ENCODE measurements around the gene SERPINA12. TPM values are rescaled to one million over a fixed set of nuclear protein-coding genes. Genes with fewer than 3 reads are reported as not detected.
"Not testable (repeated sequence)": the region's sequence is repeated elsewhere in the genome, so short reads cannot be mapped to it uniquely, and the experiment has no call there.

The SERPINA12 gene
- polyA plus RNA-seq, 1 donor from 2014 or later = not detected

DNA sequence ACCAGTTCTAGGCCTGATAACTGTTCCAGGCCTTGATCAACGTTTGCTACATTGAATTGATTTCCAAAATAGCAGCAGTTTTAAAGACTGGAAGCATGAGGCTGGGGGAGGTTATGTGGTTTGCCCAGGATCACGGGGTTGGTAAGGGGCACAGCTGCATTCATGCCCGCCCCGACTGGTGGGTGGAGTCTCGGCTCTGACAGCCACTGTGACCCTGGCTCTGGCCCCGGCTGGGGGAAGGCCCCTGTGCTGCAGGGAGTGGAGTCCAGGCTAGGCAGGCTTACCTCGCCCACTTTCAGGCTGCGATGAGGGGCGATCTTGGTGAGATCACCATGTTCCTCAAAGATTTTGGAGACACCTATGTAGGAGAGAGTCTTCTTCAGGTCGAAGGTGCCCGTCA lies 19.9 kb downstream of the SERPINA12 start:
- Mint-ChIP-seq H3K27ac (no peak overlapping the region), H3K4me1 (peaks cover 0 to 7% (median 6%) of the 10 kb centered on the region in 3 donors), H3K4me3 (no peak overlapping the region), H3K36me3 (no peaks in the 10 kb centered on the region), H3K9me3 (peaks cover 0 to 5% (median 0%) of the 10 kb centered on the region in 3 donors), H3K27me3 (peaks cover 27% of the 10 kb centered on the region)

DNA sequence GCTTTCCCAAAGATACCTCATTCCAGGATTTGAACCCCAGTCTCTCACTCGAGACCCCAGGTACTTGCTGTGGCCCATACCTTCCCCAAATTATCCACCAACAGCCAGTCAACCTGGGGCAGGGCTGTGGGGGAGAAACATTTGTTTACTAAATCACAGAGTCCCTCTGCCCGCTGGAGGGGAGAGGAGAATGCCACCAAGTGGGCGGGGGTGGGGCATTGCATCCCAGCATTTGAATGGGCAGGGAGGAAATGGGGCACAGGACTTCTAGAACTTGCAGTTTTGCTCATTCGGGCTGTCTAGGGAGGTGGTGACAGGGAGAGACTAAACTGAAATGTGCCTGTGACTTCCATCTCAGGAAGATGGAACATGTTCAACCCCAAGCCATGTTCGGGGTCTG lies 22.4 kb downstream of the SERPINA12 start:
- peaks cover 30% of the 10 kb centered on the region for H3K27me3 Mint-ChIP-seq
- H3K4me3 Mint-ChIP-seq = no peak overlapping the region
- H3K27ac Mint-ChIP-seq = no peak overlapping the region
- H3K9me3 Mint-ChIP-seq = peaks cover 0 to 9% (median 0%) of the 10 kb centered on the region in 3 donors
- peaks cover 2% of the 10 kb centered on the region for H3K36me3 Mint-ChIP-seq
- H3K4me1 Mint-ChIP-seq = peaks cover 14 to 22% (median 17%) of the 10 kb centered on the region in 3 donors

DNA sequence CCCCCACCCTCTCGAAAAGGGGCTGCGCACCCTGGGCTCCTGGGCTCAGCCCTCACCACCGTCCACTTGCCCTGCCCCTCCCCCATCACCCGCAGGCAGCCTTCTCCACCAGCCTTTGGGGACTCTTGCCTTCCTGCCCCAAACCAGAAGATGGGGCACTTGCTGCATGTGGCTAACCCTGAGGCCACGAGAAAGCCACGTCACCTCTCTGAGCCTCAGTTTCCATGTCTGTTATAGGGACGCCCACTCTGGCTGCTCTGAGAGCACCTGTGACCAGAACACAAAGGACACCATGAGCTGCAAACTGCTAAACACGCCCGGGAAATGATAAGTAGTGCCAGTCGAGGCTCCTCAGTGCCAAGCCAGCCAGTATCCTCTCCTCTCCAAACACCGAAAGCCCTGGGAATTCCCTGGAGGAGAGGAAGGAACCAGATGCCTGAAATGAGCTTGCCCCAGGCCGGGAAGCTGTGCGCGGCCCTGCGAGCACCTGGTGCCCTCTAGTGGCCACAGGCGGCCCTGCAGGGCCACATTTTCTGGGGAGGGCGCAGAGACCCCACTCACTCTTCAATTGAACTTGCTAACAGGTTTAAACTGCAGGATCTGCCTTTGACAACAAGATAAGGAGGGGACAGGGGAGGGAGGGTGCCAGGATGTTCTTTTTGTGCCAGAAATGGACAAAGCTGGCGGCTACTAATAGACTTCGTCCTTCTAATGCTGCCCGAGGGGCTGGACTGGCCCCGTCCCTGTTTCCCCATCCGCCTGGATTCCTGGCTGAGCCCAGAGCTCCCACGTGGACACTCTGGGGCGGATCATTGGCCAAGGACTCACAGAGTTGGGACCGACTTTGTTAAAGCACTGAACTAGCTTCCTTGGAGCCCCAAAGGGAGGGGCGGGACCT lies 23.1 kb downstream of the SERPINA12 start:
- Mint-ChIP-seq H3K4me3 (peak overlapping the region in 1 of 4 donors; percentile 52), H3K9me3 (peaks cover 0 to 9% (median 0%) of the 10 kb centered on the region in 3 donors), H3K36me3 (peaks cover 2% of the 10 kb centered on the region), H3K27ac (peak overlapping the region in 1 of 3 donors; percentile 39), H3K27me3 (peaks cover 30% of the 10 kb centered on the region), H3K4me1 (peaks cover 14 to 22% (median 17%) of the 10 kb centered on the region in 3 donors)

DNA sequence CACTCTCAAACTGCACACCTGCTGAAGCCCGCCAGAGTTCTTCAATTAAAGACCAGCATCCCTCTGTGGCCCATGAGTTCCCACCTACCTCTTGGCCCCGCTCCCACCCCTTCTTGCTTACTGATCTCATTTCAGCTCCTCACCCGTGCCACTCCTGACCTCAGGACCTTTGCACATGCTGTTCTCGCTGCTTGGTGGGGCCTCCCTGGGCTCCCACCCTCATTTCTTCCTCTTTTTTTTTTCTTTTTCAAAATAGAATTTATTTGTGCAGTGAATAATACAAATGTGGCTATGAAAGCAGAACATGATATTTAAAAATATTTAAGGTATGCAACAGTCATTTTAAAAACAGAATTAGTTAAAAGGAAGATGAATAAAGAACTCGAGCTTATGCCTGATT lies 24.8 kb downstream of the SERPINA12 start:
- Mint-ChIP-seq H3K4me1 (peaks cover 14 to 22% (median 17%) of the 10 kb centered on the region in 3 donors), H3K9me3 (peaks cover 0 to 11% (median 1%) of the 10 kb centered on the region in 3 donors), H3K27ac (peak overlapping the region in 1 of 3 donors; percentile 50), H3K27me3 (peaks cover 26% of the 10 kb centered on the region), H3K4me3 (peak overlapping the region in 1 of 4 donors; percentile 24), H3K36me3 (peaks cover 2% of the 10 kb centered on the region)

DNA sequence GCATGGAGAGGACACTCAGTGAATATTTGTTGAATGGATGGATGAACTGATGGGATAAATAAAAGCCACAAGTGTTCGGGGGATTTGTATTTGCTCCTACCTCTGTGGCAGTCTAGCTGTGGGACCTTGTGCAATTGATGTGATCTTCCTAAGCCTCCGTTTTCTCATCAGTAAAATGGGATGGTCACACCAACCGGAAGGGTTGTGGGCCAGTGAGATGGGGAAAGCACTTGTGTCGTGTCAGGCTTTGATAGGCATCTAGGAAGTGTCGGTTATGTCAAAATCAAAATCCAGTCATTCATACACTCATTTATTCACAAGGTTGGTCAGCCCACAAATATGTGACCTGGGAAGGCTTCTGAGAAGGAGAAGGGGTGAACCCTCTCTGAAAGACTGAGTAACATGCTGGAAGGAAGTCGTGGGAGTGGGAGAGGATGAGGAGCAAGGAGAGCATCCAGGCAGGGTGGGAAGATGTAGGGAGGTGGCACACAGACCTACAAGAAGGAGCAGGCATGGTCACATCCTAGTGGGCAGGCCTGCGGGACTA lies 25.5 kb downstream of the SERPINA12 start:
- Mint-ChIP-seq H3K4me3 (no peak overlapping the region), H3K9me3 (peaks cover 0 to 13% (median 8%) of the 10 kb centered on the region in 3 donors), H3K27ac (peak overlapping the region in 2 of 3 donors; percentile 16 to 73)

DNA sequence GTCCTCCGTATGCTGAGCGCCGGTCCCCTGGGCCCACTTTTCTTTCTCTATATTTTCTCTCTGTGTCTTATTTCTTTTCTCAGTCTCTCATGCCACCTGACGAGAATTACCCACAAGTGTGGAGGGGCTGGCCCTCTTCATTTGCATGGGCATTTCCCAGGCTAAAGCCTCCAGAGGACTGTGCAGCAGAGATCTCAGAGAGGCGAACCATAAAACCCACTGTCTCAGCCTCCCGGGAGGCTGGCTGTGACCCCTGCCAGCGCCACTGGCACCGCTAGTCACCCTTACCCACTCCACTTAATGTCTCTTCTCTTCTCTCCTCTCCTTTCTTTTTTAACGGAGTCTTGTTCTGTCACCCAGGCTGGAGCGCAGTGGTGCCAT lies 26.2 kb downstream of the SERPINA12 start:
- H3K27me3 Mint-ChIP-seq = peaks cover 26% of the 10 kb centered on the region
- H3K36me3 Mint-ChIP-seq = peaks cover 5% of the 10 kb centered on the region
- peak overlapping the region in 1 of 3 donors; percentile 5 for H3K27ac Mint-ChIP-seq
- H3K4me3 Mint-ChIP-seq = peak overlapping the region in 3 of 4 donors; percentile 20 to 79 (median 48)
- peaks cover 14 to 21% (median 17%) of the 10 kb centered on the region in 3 donors for H3K4me1 Mint-ChIP-seq
- H3K9me3 Mint-ChIP-seq = peaks cover 0 to 19% (median 13%) of the 10 kb centered on the region in 3 donors

More for the DNA sequence above, 25.5 kb downstream of the SERPINA12 start:
- peaks cover 26% of the 10 kb centered on the region for H3K27me3 Mint-ChIP-seq
- H3K4me1 Mint-ChIP-seq = peaks cover 14 to 22% (median 17%) of the 10 kb centered on the region in 3 donors
- H3K36me3 Mint-ChIP-seq = peaks cover 3% of the 10 kb centered on the region

DNA sequence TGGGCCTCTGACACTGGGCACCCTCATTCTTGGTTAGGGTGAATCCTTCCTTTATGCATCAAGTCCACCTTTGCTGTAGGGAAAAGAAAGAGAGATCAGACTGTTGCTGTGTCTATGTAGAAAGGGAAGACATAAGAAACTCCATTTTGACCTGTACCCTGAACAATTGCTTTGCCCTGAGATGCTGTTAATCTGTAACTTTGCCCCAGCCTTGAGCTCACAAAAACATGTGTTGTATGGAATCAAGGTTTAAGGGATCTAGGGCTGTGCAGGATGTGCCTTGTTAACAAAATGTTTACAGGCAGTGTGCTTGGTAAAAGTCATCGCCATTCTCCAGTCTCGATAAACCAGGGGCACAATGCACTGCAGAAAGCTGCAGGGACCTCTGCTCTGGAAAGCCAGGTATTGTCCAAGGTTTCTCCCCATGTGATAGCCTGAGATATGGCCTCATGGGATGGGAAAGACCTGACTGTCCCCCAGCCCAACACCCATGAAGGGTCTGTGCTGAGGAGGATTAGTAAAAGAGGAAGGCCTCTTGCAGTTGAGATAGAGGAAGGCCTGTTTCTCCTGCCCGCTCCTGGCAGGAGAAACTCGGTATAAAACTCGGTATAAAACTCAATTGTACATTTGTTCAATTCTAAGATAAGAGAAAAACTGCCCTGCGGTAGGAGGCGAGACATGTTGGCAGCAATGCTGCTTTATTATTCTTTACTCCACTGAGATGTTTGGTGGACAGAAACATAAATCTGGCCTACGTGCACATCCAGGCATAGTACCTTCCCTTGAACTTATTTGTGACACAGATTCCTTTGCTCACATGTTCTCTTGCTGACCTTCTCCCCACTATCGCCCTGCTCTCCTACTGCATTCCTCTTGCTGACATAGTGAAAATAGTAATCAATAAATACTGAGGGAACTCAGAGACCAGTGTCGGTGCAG lies 26.9 kb downstream of the SERPINA12 start:
- peak overlapping the region in 2 of 4 donors; percentile 20 to 48 for H3K4me3 Mint-ChIP-seq
- H3K27ac Mint-ChIP-seq, H3K36me3 Mint-ChIP-seq: not testable (repeated sequence)
- H3K4me1 Mint-ChIP-seq = peaks cover 14 to 21% (median 17%) of the 10 kb centered on the region in 3 donors
- peaks cover 0 to 21% (median 13%) of the 10 kb centered on the region in 3 donors for H3K9me3 Mint-ChIP-seq
- peaks cover 23% of the 10 kb centered on the region for H3K27me3 Mint-ChIP-seq

DNA sequence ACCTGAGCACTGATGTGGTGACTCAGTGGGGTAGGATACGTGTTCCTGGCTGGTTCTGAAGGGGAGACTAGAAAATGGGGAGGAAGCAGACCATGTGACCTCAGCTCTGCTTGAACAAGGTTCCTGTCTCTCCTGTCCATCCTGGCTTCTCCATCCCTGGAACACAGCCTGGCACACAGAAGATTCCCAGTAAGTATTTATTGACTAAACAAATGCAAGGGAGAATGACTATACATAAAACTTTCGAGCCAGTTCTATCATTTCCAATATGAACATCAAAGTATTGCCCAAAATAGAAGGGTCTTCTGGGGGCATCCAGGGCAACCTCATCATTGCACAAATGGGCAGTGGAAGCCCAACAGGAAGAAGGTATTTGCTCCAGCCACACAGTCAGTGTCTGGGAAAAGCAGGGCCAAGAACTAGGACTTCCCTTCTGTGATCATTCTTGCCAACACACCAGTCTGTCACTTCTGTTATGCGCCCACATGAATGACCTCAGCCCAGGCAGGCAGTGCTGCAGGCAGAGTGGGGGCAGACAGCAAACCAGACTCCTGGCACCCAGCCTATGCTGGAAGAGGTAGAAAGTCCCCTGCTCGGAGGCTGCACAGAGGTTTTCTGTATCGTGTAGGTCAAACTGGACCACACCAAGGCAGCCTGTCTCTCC lies 27.7 kb downstream of the SERPINA12 start:
- peaks cover 5% of the 10 kb centered on the region for H3K36me3 Mint-ChIP-seq
- H3K4me1 Mint-ChIP-seq = peaks cover 14 to 21% (median 17%) of the 10 kb centered on the region in 3 donors

DNA sequence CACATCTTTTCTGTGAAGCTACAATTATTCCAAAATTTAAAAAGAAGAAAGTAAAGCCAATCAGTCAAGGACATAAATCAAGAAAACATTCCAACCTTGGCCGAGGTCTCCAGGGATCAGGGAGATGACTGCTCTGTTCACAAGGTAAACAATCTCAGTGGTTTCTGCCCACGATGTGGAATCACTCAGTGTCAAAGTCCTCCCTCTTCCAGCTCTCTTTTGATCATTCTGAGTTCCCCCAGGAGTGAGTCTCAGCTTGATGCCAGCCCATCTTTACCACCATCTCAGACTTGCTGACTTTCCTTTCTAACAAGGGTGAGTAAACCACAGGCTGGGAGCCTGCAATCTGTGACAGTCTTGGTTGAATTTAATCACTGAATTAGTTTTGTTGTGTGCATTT lies 28.5 kb downstream of the SERPINA12 start:
- Mint-ChIP-seq H3K36me3 (peaks cover 5% of the 10 kb centered on the region), H3K4me3 (no peak overlapping the region), H3K27me3 (peaks cover 8% of the 10 kb centered on the region), H3K4me1 (peaks cover 13 to 16% (median 14%) of the 10 kb centered on the region in 3 donors), H3K27ac (no peak overlapping the region), H3K9me3 (peaks cover 0 to 22% (median 13%) of the 10 kb centered on the region in 3 donors)

More for the DNA sequence above, 27.7 kb downstream of the SERPINA12 start:
- Mint-ChIP-seq H3K9me3 (peaks cover 0 to 22% (median 13%) of the 10 kb centered on the region in 3 donors), H3K4me3 (peak overlapping the region in 1 of 4 donors; percentile 63), H3K27me3 (peaks cover 15% of the 10 kb centered on the region), H3K27ac (no peak overlapping the region)

DNA sequence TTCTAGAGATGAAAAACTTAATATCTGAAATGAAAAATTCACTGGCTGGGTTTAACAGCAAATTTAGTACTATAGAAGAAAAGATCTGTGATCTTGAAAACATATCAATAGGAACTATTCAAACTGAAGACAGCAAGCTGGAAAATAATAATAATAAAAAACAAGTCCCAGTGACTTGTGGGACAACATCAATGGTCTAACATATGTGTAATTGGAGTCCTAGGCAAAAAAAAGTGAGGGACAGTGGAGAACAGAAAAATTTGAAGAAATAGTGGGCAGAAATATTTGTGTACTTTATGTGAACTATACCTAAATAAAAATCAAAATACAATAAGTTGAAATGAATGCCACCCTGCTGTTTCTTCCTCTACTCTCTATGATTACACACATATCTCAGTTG lies 30.8 kb downstream of the SERPINA12 start:
- Mint-ChIP-seq H3K27me3 (peaks cover 4% of the 10 kb centered on the region), H3K4me3 (no peak overlapping the region), H3K27ac (no peak overlapping the region), H3K4me1 (peaks cover 8 to 13% (median 9%) of the 10 kb centered on the region in 3 donors), H3K9me3 (peaks cover 0 to 15% (median 13%) of the 10 kb centered on the region in 3 donors), H3K36me3 (peaks cover 3% of the 10 kb centered on the region)

DNA sequence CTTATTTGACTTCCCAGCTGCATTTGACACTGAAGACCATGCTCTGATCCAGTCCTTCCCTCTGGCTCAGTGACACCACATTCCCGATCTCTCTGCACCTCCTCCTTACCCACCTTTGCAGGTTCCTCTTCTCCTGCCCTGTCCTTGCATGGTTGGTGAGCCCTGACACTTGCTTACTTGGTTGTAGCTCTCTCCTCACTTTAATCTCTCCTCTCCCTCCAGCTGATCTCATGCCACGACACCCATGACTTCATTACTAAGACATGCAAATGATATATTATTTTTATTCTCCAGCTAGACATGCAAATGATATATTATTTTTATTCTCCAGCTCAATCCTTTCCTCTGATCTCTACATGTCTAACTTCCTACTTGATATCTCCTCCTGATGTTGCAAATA lies 33.2 kb downstream of the SERPINA12 start, which contains the start of gene SERPINA9:
SERPINA9 (minus strand) TSS at position 175 of the 400 bp plus-strand sequence. CDS start 6,357 bp downstream, outside the sequence.
- Mint-ChIP-seq H3K27me3 (peaks cover 4% of the 10 kb centered on the region), H3K4me1 (peaks cover 0 to 15% (median 12%) of the 10 kb centered on the region in 3 donors), H3K4me3 (no peak within 1 kb of the TSS), H3K27ac (no peak within 1 kb of the TSS), H3K36me3 (peaks cover 3% of the 10 kb centered on the region), H3K9me3 (peaks cover 2 to 17% (median 13%) of the 10 kb centered on the region in 3 donors)

DNA sequence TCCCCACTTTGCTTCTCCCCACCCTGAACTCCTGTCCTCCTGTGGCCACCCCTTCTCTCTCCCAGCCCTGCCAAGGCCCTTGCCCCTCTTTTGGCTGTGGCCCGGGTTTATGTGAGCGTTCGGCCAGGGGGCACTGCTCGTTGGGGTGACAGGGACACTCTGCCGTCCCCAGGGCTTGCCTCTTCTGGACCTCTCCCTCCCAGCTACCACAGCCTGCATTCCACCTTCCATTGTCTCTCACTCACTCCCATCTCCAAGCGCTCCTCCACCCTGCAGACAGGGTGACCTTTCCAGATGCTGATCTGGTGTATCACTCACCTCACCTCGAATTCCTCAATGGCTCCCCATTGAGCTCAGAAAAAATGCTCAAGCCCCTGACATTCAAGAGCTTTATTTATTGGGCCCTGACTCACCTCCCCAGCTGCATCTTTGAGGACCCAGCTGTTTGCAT lies 34.7 kb downstream of the SERPINA12 start:
- peaks cover 2 to 16% (median 13%) of the 10 kb centered on the region in 3 donors for H3K9me3 Mint-ChIP-seq

DNA sequence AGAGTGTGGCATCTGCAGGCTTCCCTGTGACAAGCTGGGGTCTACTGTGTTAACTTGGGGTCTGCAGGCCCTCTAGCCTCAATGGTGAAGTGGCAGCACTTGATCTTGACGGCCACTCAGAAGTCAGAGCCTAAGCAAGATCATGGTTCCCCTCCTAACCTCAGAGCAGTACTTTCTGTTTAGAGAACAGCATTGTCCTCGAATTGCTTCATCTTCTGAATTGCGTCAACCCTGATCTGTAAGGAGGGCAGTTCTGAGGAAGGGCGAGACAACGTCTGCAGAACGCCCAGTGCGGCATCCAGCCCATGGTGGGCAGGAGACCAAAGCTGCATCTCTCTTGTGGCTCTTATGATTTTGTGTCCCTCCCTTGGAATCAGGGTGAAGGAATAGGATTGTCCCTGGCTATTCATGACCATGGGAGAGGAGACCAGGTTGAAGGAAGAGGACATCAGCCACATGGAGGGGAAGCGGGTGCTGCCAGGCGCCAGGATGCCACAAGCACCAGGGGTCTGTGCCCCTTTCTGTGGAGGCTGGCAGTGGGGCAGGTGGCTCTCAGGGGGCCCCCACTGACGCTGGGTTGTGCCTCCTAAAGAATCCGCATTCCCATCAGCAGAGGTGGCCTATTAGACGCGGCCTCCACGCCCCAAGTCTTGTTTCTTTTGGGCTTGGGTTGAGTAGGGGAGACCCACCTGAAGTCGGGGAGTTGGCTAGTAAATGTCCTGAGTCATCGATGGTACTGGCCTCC lies 35.4 kb downstream of the SERPINA12 start:
- peaks cover 4% of the 10 kb centered on the region for H3K27me3 Mint-ChIP-seq
- H3K36me3 Mint-ChIP-seq = peaks cover 2% of the 10 kb centered on the region
- H3K4me3 Mint-ChIP-seq = peak overlapping the region in 3 of 4 donors; percentile 17 to 73 (median 58)
- H3K9me3 Mint-ChIP-seq = peaks cover 2 to 11% (median 6%) of the 10 kb centered on the region in 3 donors
- H3K27ac Mint-ChIP-seq = no peak overlapping the region
- H3K4me1 Mint-ChIP-seq = peaks cover 0 to 15% (median 12%) of the 10 kb centered on the region in 3 donors

More for the DNA sequence above, 34.7 kb downstream of the SERPINA12 start:
- H3K4me1 Mint-ChIP-seq = peaks cover 0 to 15% (median 12%) of the 10 kb centered on the region in 3 donors
- H3K27ac Mint-ChIP-seq = no peak overlapping the region
- H3K4me3 Mint-ChIP-seq = no peak overlapping the region
- H3K36me3 Mint-ChIP-seq = peaks cover 3% of the 10 kb centered on the region
- peaks cover 4% of the 10 kb centered on the region for H3K27me3 Mint-ChIP-seq
